ENCODE results near the gene SLC40A1.

The SLC40A1 gene

DNA sequence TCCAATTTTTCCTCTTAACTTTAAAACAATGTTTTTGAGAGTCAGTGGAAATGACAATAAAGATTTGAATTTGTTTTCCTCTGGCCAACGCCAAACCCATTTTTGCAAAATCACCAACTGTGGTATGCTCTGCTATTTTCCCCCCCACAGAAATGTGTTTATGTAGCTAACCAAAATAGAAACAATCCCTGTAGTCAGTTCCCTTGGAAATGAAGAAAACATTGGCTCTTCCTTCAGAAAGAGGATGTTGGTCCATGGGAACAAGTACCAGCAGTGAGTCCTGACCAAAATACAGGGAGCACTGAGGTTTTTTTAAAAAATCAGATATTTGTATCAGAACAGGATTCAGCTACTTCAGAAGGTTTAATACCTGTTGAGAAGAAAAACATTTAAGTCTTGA is 65.3 kb downstream of the SLC40A1 start:
- no peaks in the 10 kb centered on the region for H3K79me1 ChIP-seq (replicated peaks; ENCODE audit: low read length, poor library complexity, severe bottlenecking)
- no peaks in the 10 kb centered on the region for H3K36me3 ChIP-seq (ENCODE audit: control insufficient read depth in 1 of 2, insufficient read depth in 2 of 2, low read depth in 1 of 2, low read length in 2 of 2)
- H2BK120ac ChIP-seq (ENCODE audit: low read depth, low read length): no peak overlapping the region
- H2AFZ ChIP-seq (ENCODE audit: low read depth, low read length): no peak overlapping the region
- no peak overlapping the region for H3K9ac ChIP-seq (ENCODE audit: low read length)
- no peak overlapping the region for H3K4me3 ChIP-seq (ENCODE audit: insufficient read depth in 1 of 2, low read depth in 1 of 2, low read length in 2 of 2)
- H2BK5ac ChIP-seq (ENCODE audit: low read depth, low read length, poor library complexity, severe bottlenecking): no peak overlapping the region
- H3K27ac ChIP-seq (ENCODE audit: low read length, poor library complexity, severe bottlenecking): no peak overlapping the region
- H2AK5ac ChIP-seq (ENCODE audit: low read length, severe bottlenecking): no peak overlapping the region
- H3K9me3 ChIP-seq (ENCODE audit: control insufficient read depth, low read length): peaks cover 5% of the 10 kb centered on the region
- no peak overlapping the region for H4K8ac ChIP-seq (ENCODE audit: low read length)
- DNase-seq: peak; percentile 73
- no peak overlapping the region for H3K4ac ChIP-seq (ENCODE audit: low read depth in 1 of 2, low read length in 2 of 2)
- H3K18ac ChIP-seq (ENCODE audit: low read depth in 1 of 2, low read length in 2 of 2): no peak overlapping the region
- H3K27me3 ChIP-seq (ENCODE audit: control insufficient read depth in 1 of 2, insufficient read depth in 1 of 2, low read length in 2 of 2): no peaks in the 10 kb centered on the region
- H3K23ac ChIP-seq (ENCODE audit: low read length in 2 of 2): no peak overlapping the region
- no peak overlapping the region for H3K4me2 ChIP-seq (ENCODE audit: low read length, poor library complexity, severe bottlenecking)
- no CpG with 5 or more reads among the region's 1 CpG for WGBS
- H3K4me1 ChIP-seq (ENCODE audit: control insufficient read depth, insufficient read depth, low read depth, low read length): no peaks in the 10 kb centered on the region
- H2BK12ac ChIP-seq (ENCODE audit: low read length in 2 of 2): no peak overlapping the region
- no peak overlapping the region for H2BK15ac ChIP-seq (ENCODE audit: low read depth, poor library complexity, severe bottlenecking)
- H4K91ac ChIP-seq (ENCODE audit: low read length): no peak overlapping the region
- H3K14ac ChIP-seq (ENCODE audit: low read length in 2 of 2): no peak overlapping the region

DNA sequence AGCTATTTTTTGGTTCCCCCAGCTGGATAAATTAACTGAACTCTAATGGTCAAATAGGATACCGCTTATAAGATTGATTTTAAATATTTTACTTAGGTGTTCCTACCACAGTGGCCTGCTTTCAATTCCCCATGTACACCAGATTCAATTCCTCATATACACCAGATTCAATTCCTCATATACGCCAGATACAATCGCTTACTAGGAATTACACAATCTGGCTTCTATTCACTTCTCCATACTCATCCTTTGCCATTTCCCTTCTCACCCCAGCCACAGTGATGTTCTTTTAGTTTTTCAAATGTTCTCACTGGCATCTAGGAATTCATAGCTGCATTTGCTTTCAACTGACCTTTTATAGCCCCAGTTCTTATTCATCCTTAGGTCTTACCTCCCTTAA is 66.5 kb downstream of the SLC40A1 start:
- no peak overlapping the region for H3K9ac ChIP-seq (ENCODE audit: low read length)
- H3K23ac ChIP-seq (ENCODE audit: low read length in 2 of 2): no peak overlapping the region
- no peak overlapping the region for H2BK120ac ChIP-seq (ENCODE audit: low read depth, low read length)
- no peak overlapping the region for H3K18ac ChIP-seq (ENCODE audit: low read depth in 1 of 2, low read length in 2 of 2)
- H3K4me2 ChIP-seq (ENCODE audit: low read length, poor library complexity, severe bottlenecking): no peak overlapping the region
- H4K91ac ChIP-seq (ENCODE audit: low read length): no peak overlapping the region
- H3K4me1 ChIP-seq (ENCODE audit: control insufficient read depth, insufficient read depth, low read depth, low read length): no peaks in the 10 kb centered on the region
- no peak overlapping the region for H3K4ac ChIP-seq (ENCODE audit: low read depth in 1 of 2, low read length in 2 of 2)
- no peak for DNase-seq
- peaks cover 5% of the 10 kb centered on the region for H3K9me3 ChIP-seq (ENCODE audit: control insufficient read depth, low read length)
- H2AFZ ChIP-seq (ENCODE audit: low read depth, low read length): no peak overlapping the region
- WGBS: over 99% methylated on average over 3 of the region's 3 CpGs
- H2AK5ac ChIP-seq (ENCODE audit: low read length, severe bottlenecking): no peak overlapping the region
- no peak overlapping the region for H2BK5ac ChIP-seq (ENCODE audit: low read depth, low read length, poor library complexity, severe bottlenecking)
- H3K14ac ChIP-seq (ENCODE audit: low read length in 2 of 2): no peak overlapping the region
- no peak overlapping the region for H3K27ac ChIP-seq (ENCODE audit: low read length, poor library complexity, severe bottlenecking)
- no peaks in the 10 kb centered on the region for H3K36me3 ChIP-seq (ENCODE audit: control insufficient read depth in 1 of 2, insufficient read depth in 2 of 2, low read depth in 1 of 2, low read length in 2 of 2)
- H2BK15ac ChIP-seq (ENCODE audit: low read depth, poor library complexity, severe bottlenecking): no peak overlapping the region
- H2BK12ac ChIP-seq (ENCODE audit: low read length in 2 of 2): no peak overlapping the region
- H4K8ac ChIP-seq (ENCODE audit: low read length): no peak overlapping the region
- H3K4me3 ChIP-seq (ENCODE audit: insufficient read depth in 1 of 2, low read depth in 1 of 2, low read length in 2 of 2): no peak overlapping the region
- no peaks in the 10 kb centered on the region for H3K79me1 ChIP-seq (replicated peaks; ENCODE audit: low read length, poor library complexity, severe bottlenecking)
- H3K27me3 ChIP-seq (ENCODE audit: control insufficient read depth in 1 of 2, insufficient read depth in 1 of 2, low read length in 2 of 2): no peaks in the 10 kb centered on the region

DNA sequence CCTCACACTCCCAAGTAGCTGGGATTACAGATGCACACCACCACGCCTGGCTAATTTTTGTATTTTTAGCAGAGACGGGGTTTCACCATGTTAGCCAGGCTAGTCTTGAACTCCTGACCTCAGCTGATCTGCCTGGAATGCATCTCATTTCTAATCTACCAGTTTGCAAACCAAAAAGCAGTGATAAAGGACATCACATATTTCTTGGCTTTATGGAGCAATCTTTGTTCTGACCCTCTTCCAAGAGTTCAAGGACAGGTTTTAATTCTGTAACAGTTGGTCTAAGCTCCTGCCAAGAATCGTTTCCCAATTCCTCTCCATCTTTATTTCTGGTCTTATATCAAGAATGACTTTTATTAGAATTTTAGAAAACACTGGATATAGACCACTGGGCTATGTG is 67.7 kb downstream of the SLC40A1 start:
- H3K23ac ChIP-seq (ENCODE audit: low read length in 2 of 2): no peak overlapping the region
- H3K27me3 ChIP-seq (ENCODE audit: control insufficient read depth in 1 of 2, insufficient read depth in 1 of 2, low read length in 2 of 2): no peaks in the 10 kb centered on the region
- no peak overlapping the region for H4K8ac ChIP-seq (ENCODE audit: low read length)
- no peak overlapping the region for H3K4ac ChIP-seq (ENCODE audit: low read depth in 1 of 2, low read length in 2 of 2)
- H2BK120ac ChIP-seq (ENCODE audit: low read depth, low read length): no peak overlapping the region
- WGBS: 86% methylated on average over 2 of the region's 3 CpGs
- H3K9ac ChIP-seq (ENCODE audit: low read length): no peak overlapping the region
- H3K79me1 ChIP-seq (replicated peaks; ENCODE audit: low read length, poor library complexity, severe bottlenecking): no peaks in the 10 kb centered on the region
- no peak overlapping the region for H3K18ac ChIP-seq (ENCODE audit: low read depth in 1 of 2, low read length in 2 of 2)
- no peak overlapping the region for H3K4me3 ChIP-seq (ENCODE audit: insufficient read depth in 1 of 2, low read depth in 1 of 2, low read length in 2 of 2)
- H3K14ac ChIP-seq (ENCODE audit: low read length in 2 of 2): no peak overlapping the region
- H3K4me1 ChIP-seq (ENCODE audit: control insufficient read depth, insufficient read depth, low read depth, low read length): no peaks in the 10 kb centered on the region
- H3K27ac ChIP-seq (ENCODE audit: low read length, poor library complexity, severe bottlenecking): no peak overlapping the region
- H2BK15ac ChIP-seq (ENCODE audit: low read depth, poor library complexity, severe bottlenecking): no peak overlapping the region
- DNase-seq: no peak
- no peak overlapping the region for H2AFZ ChIP-seq (ENCODE audit: low read depth, low read length)
- no peak overlapping the region for H2BK12ac ChIP-seq (ENCODE audit: low read length in 2 of 2)
- no peaks in the 10 kb centered on the region for H3K36me3 ChIP-seq (ENCODE audit: control insufficient read depth in 1 of 2, insufficient read depth in 2 of 2, low read depth in 1 of 2, low read length in 2 of 2)
- peaks cover 5% of the 10 kb centered on the region for H3K9me3 ChIP-seq (ENCODE audit: control insufficient read depth, low read length)
- no peak overlapping the region for H3K4me2 ChIP-seq (ENCODE audit: low read length, poor library complexity, severe bottlenecking)
- no peak overlapping the region for H2BK5ac ChIP-seq (ENCODE audit: low read depth, low read length, poor library complexity, severe bottlenecking)
- no peak overlapping the region for H4K91ac ChIP-seq (ENCODE audit: low read length)
- no peak overlapping the region for H2AK5ac ChIP-seq (ENCODE audit: low read length, severe bottlenecking)

- Histone ChIP-seq H3K9ac (ENCODE audit: low read length) (no peak overlapping the region), H3K4me2 (ENCODE audit: low read length, poor library complexity, severe bottlenecking) (no peak overlapping the region), H4K8ac (ENCODE audit: low read length) (no peak overlapping the region), H2BK5ac (ENCODE audit: low read depth, low read length, poor library complexity, severe bottlenecking) (no peak overlapping the region), H3K4ac (ENCODE audit: low read depth in 1 of 2, low read length in 2 of 2) (no peak overlapping the region), H2BK15ac (ENCODE audit: low read depth, poor library complexity, severe bottlenecking) (no peak overlapping the region), H2BK120ac (ENCODE audit: low read depth, low read length) (no peak overlapping the region), H3K23ac (ENCODE audit: low read length in 2 of 2) (no peak overlapping the region), H3K4me3 (ENCODE audit: insufficient read depth in 1 of 2, low read depth in 1 of 2, low read length in 2 of 2) (no peak overlapping the region), H2BK12ac (ENCODE audit: low read length in 2 of 2) (no peak overlapping the region), H3K14ac (ENCODE audit: low read length in 2 of 2) (no peak overlapping the region), H3K9me3 (ENCODE audit: control insufficient read depth, low read length) (no peaks in the 10 kb centered on the region), H3K27me3 (ENCODE audit: control insufficient read depth in 1 of 2, insufficient read depth in 1 of 2, low read length in 2 of 2) (no peaks in the 10 kb centered on the region), H3K79me1 (replicated peaks; ENCODE audit: low read length, poor library complexity, severe bottlenecking) (no peaks in the 10 kb centered on the region), H3K36me3 (ENCODE audit: control insufficient read depth in 1 of 2, insufficient read depth in 2 of 2, low read depth in 1 of 2, low read length in 2 of 2) (no peaks in the 10 kb centered on the region), H2AK5ac (ENCODE audit: low read length, severe bottlenecking) (no peak overlapping the region), H3K27ac (ENCODE audit: low read length, poor library complexity, severe bottlenecking) (no peak overlapping the region), H3K18ac (ENCODE audit: low read depth in 1 of 2, low read length in 2 of 2) (no peak overlapping the region), H3K4me1 (ENCODE audit: control insufficient read depth, insufficient read depth, low read depth, low read length) (no peaks in the 10 kb centered on the region), H2AFZ (ENCODE audit: low read depth, low read length) (no peak overlapping the region), H4K91ac (ENCODE audit: low read length) (no peak overlapping the region)
- DNase-seq: no peak
Measured at GRCh38 chr2:189511960-189512319, 68.6 kb downstream of the SLC40A1 start.
